Fibroblast of gingiva (primary cell): ENCODE measurements around the gene ITPK1.
"Not testable (repeated sequence)": the region's sequence is repeated elsewhere in the genome, so short reads cannot be mapped to it uniquely, and the experiment has no call there.

Source experiments
- DNase-seq: peaks from one replicate; pipeline ENCODE4 v3.0.0-alpha.2; 2011; ENCODE audit warnings: low read depth

The ITPK1 gene

GRCh38 chr14:93115821-93116675 lies at the start of gene ITPK1:
ITPK1 (minus strand) TSS chr14:93115925; CDS start chr14:93115163, 762 bp downstream.
- DNase-seq, result peak; percentile 40

- no peak for DNase-seq
Measured at GRCh38 chr14:93163564-93163963, 47.8 kb upstream of the ITPK1 start.

GRCh38 chr14:93161411-93161940 lies 45.8 kb upstream of the ITPK1 start:
- no peak for DNase-seq

- no peak for DNase-seq
Measured at GRCh38 chr14:93160353-93160801, 44.7 kb upstream of the ITPK1 start.

- DNase-seq, result not testable (repeated sequence)
Measured at GRCh38 chr14:93159625-93160352, 44.1 kb upstream of the ITPK1 start.

- DNase-seq, result not testable (repeated sequence)
Measured at GRCh38 chr14:93158349-93158748, 42.6 kb upstream of the ITPK1 start.

GRCh38 chr14:93156693-93157369 lies 41.1 kb upstream of the ITPK1 start:
- DNase-seq, result no peak

GRCh38 chr14:93155667-93156066 lies 39.9 kb upstream of the ITPK1 start:
- DNase-seq, result no peak

- no peak for DNase-seq
Measured at GRCh38 chr14:93153121-93153520, 37.4 kb upstream of the ITPK1 start.

- DNase-seq, result no peak
Measured at GRCh38 chr14:93150227-93151208, 34.8 kb upstream of the ITPK1 start.

- no peak for DNase-seq
Measured at GRCh38 chr14:93148979-93149378, 33.3 kb upstream of the ITPK1 start.

GRCh38 chr14:93146119-93146518 lies 30.4 kb upstream of the ITPK1 start:
- no peak for DNase-seq

GRCh38 chr14:93142854-93143652 lies 27.3 kb upstream of the ITPK1 start:
- DNase-seq, result no peak

- no peak for DNase-seq
Measured at GRCh38 chr14:93137864-93138263, 22.1 kb upstream of the ITPK1 start.

- DNase-seq, result not testable (repeated sequence)
Measured at GRCh38 chr14:93136508-93136907, 20.8 kb upstream of the ITPK1 start.

GRCh38 chr14:93136009-93136408 lies 20.3 kb upstream of the ITPK1 start:
- no peak for DNase-seq

- DNase-seq, result no peak
Measured at GRCh38 chr14:93135399-93135798, 19.7 kb upstream of the ITPK1 start.

GRCh38 chr14:93133464-93133863 lies 17.7 kb upstream of the ITPK1 start:
- DNase-seq, result peak; percentile 97

GRCh38 chr14:93132472-93133065 lies 16.8 kb upstream of the ITPK1 start:
- peak; percentile 39 for DNase-seq
